LNCAP (cell line): ENCODE data around the gene DNMT3A.

ENCODE experiments used
- CTCF ChIP-seq: fragments of 450-650 bp; IDR thresholded peaks from 2 replicates; pipeline ENCODE4 v1.5.1; 2017; ENCODE audit warnings: mild to moderate bottlenecking

DNMT3A gene

GRCh38 chr2:25290811-25291495, 50.8 kb downstream of the DNMT3A start:
- no peak for TF ChIP-seq CTCF

- TF ChIP-seq CTCF: no peak
Observed at GRCh38 chr2:25286723-25287483, 54.8 kb downstream of the DNMT3A start.

GRCh38 chr2:25286025-25286400, 55.7 kb downstream of the DNMT3A start:
- no peak for TF ChIP-seq CTCF

- TF ChIP-seq CTCF: no peak
Observed at GRCh38 chr2:25285265-25286024, 56.3 kb downstream of the DNMT3A start.

GRCh38 chr2:25284756-25285155, 57.0 kb downstream of the DNMT3A start:
- TF ChIP-seq CTCF: no peak

- TF ChIP-seq CTCF: no peak
Observed at GRCh38 chr2:25283921-25284320, 57.8 kb downstream of the DNMT3A start.

GRCh38 chr2:25281941-25282340, 59.8 kb downstream of the DNMT3A start:
- TF ChIP-seq CTCF: no peak
